ENCODE data around the gene AKR1A1.
"Not testable (repeated sequence)": the region's sequence is repeated elsewhere in the genome, so short reads cannot be mapped to it uniquely, and the experiment has no call there.

Gene AKR1A1

DNA sequence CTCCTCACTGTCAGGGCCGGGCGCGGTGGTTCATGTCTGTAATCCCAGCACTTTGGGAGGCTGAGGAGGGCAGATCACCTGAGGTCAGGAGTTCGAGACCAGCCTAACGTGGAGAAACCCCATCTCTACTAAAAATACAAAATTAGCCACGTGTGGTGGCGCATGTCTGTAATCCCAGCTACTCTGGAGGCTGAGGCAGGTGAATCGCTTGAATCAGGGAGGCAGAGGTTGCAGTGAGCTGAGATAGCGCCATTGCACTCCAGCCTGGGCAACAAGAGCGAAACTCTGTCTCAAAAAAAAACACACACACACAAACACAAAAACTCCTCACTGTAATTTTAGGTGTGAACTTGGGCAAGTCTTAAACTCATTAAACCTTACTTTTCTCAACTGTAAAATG is 26.7 kb upstream of the AKR1A1 start:
- not testable (repeated sequence) for DNase-seq (ENCODE audit: low spot score)

DNA sequence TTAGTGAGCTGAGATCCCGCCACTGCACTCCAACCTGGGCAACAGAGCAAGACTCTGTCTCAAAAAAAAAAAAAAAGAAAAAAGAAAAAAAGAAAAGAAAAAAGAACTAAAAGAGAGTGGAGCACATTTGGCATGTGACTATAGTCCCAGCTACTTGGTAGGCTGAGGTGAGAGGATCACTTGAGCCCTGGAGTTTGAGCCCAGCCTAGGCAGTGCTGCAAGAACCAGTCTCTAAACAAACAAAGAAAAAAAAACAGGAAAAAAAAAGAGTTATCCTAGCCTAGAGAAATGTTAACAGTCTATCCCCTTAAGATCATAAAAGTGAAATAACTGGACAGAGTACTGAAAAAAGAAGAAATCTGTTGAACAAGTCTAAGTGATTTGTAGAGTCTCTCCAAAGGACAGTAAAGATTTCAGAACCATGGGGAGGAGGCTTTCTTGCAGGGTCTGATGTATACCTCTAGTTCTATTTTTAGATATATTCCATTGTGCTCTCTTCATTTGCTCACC is 24.4 kb upstream of the AKR1A1 start:
- no peak for DNase-seq (ENCODE audit: low spot score)

DNA sequence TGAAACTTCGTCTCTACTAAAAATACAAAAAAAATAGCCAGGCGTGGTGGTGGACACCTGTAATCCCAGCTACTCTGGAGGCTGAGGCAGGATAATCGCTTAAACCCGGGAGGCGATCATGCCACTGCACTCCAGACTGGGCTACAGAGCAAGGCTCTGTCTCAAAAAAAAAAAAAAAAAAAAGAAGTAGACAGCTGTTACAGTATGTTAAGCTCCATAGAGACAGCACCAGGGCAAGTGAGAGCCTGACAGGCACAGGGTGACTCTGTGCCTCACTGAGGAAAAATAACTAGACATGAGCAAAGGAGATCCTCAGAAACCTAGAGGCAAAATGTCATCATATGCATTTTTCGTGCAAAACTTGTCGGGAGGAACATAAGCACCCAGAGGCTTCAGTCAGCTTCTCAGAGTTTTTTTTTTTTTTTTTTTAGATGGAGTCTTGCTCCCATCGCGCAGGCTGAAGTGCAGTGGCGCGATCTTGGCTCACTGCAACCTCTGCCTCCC is 19.9 kb upstream of the AKR1A1 start:
- no peak for DNase-seq (ENCODE audit: low spot score)

DNA sequence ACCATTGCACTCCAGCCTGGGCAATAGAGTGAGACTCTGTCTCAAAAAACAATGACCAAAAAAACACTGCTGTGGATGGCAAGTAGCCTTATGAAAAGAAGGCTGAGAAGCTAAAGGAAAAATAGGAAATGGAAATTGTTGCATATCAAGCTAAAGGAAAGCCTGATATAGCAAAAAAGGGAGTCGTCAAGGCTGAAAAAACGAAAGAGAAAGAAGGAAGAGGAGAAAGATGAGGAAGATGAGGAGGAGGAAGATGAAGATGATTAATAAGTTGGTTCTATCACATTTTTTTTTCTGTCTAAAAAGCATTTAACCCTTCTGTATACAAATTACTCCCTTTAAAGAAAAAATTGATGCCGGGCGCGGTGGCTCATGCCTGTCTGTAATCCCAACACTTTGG is 18.8 kb upstream of the AKR1A1 start:
- DNase-seq (ENCODE audit: low spot score) = no peak

DNA sequence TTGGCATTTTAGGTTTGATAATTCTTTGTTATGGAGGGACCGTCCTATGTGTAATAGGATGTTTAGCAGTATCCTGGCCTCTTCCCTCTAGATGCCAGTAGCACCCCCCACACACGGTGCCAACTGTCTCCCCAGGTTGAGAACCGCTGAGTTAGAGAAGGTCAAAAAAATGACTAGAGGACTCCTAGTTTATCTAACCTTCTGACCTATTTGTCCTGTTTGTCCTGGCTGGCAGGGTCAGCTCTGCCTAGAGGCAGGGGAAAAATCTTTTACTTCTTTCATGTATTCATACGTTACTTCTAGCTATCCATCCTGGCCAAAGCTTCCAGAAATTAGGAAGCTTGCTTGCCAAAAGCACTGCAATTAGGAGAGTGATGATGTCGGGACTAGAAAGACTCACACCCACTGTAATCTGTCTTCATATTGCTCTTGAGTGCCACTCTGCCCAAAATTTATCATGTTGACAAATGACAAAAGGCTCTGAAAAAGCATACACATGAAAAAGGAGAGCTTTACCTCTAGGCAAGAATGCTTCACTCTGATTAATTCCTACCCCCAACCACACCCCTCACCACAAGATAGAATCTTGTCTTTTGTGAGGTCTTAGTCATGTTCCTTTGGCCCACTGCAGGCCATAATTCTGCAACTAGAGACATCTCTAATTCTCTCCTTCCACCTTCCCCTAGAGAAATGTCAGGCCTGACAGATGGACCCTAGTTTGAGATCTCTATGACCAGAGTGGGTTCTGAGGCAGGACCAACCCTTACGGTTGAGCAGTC is 14.4 kb upstream of the AKR1A1 start:
- DNase-seq (ENCODE audit: low spot score) = no peak

DNA sequence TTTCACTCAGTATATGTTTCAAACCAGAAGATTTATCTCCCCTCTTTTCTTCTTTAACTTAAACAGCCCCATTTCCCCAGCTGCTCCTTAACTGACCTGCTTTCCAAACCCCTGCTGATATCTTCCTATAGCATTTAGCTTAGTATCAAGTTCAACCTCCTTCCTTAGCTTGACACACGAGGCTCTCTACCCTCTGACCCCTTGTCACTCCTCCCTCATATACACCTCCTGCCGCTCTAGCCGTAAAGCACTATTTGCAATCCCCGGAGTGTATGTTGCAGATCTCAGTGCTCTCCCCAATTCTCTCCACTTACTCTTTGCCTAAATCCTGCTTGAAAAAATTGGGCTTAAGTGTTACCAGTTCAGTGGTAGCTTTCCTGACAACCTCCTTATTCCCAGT is 13.7 kb upstream of the AKR1A1 start:
- DNase-seq (ENCODE audit: low spot score) = no peak

DNA sequence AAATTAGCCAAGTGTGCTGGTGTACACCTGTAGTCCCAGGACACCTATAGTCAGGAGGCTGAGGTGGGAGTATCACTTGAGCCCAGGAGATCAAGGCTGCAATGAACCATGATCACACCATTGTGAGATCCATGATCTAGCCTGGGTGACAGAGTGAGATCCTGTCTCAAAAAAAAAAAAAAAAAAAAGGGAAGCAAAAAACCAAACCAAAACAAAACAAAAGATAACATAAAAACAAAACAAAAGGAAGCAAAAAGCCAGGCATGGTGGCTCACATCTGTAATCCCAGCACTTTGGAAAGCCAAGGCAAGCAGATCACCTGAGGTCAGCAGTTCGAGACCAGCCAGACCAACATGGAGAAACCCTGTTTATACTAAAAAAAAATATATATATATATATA is 9.4 kb upstream of the AKR1A1 start:
- no peak for DNase-seq (ENCODE audit: low spot score)

DNA sequence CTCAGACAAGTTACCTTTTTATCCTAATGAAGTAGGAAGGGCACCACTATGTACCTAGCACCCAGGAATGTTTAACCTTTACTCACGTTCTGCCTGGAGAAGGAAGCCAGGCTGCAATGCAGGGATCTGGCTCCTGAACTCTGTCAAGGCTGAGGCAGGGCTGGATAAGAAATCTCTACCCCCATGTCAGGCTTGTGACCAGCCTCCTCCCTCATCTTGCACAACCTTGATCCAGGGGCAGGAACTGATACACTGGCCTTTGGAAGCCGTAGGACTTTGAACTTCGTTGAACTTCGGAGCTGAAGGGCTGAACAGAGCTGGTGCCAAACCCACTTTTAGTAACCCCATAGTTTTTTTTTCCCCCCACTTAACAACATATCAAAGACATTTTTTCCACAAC is 8.0 kb upstream of the AKR1A1 start:
- no peak for DNase-seq (ENCODE audit: low spot score)

DNA sequence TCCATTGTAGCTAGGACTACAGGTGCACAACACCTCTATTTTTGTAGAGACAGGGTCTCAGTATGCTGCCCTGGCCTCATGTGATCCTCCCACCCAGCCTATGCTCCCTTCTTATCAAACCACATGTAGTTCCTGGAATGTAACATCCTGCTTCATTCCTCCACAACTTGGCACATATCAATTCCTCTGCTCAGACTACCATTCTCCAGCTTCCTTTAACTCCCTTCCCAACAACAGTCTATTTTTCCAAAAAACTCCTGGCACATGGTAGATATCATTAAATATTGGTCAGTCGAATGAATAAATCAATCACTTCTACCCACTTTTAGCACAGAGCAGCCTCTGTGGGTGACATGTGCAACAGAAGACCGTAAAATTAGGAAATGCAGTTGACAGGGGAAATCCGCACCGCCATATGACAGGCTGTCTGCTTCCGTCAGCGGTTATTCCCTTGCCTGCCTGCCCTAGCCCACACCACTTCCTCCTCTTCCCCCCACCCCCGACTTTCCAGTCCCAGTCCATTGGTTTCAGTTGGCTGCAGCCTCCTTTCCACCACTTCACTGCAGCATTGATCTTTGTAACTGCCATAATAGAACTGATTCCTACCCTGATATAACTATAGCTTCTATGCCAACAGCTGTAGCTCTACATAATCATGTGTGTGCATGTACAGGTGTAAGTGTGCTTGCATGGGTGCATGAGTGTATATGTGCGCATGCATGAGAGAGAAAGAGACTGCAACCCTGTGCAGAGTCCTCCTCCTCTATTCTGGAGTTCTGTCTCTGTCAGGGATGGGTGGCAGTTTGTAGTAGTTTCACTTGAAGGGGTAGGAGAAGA is 6.8 kb upstream of the AKR1A1 start:
- DNase-seq (ENCODE audit: low spot score) = no peak

DNA sequence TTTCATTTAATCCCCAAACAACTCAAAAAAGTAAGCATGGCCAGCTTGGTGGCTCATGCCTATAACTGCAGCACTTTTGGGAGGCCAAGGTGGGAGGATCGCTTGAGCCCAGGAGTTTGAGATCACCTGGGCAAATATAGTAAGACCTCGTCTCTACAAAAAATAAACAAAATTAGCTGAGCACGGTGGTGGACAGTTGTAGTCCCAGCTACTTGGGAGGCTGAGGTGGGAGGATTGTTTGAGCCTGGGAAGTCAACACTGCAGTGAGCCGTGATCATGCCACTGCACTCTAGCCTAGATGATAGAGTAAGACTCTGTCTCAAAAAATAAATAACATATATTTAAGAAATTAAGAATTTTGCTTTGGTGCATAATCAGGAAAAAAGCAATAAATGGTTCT is 6.1 kb upstream of the AKR1A1 start:
- no peak for DNase-seq (ENCODE audit: low spot score)

DNA sequence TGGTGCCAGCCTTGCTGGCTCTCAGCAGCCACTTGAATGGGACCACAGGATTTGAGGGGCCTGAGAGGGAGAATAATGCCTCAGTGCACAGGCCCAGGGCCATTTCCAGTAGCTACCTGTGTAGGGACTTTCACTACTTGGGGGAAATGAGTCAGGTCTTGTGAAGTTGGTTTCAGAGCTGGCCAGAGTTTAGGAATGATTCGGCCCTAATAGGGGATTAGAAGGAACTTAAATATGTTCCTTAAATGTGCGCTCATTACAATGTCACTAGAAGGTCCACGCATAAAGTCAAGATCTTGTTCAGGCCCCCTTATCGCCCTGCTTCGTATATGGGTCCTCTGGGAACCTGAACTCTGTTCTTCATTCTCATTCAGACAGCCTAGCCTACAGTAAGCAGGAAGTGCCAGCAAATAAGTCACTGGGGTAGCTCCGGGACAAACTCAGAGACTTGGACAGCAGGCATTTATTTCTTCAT is 5.6 kb upstream of the AKR1A1 start:
- DNase-seq (ENCODE audit: low spot score) = no peak

DNA sequence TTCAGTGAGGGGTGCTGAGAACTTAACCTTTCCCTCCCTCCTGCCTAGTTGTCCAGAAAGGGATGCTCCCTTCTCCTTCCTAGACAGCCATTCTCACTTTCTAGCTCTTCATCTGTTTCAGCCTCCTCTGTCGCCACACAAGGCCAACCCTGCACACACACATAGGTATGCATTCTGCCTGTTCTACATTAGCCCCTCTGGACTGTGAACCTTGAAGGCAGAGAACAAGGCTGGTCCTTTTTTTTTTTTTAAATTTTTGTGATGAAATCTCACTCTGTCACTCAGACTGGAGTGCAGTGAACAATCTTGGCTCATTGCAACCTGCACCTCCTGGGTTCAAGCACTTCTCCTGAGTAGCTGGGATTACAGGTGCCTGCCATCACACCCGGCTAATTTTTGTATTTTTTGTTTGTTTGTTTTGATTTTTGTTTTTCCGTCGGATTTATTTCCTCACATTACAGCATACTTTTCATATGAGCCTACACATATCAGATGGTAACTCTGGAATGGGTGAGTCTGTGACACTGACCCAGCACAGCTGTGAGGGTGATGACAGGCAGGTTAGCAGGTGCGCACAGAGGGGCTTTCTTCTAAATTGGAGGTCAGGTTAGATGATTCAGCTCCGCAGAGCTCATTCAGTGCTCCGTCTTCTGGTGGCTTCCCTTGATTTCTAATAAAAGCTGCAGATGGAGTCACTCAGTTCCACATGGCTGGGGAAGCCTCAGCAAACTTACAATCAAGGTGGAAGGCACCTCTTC is 4.9 kb upstream of the AKR1A1 start:
- no peak for DNase-seq (ENCODE audit: low spot score)

DNA sequence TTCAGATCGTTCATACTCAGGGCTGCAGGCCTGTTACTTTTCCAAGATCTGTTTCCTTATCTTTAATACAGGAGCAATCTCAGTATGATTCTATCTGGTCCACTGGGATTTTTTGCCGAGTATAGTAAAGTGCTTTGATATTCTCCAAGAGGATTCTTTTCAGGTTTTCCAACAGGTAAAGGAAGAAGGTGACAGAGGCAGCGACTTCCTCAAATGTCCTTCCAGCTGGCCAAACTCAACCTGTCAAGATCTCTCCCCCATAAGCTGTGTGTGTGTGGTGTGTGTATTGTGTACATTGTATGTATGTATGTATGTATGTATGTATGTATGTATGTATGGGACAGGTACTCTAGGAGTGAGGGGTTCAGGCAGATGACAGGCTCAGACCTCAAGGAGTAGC is 1.1 kb downstream of the AKR1A1 start:
- no peak for DNase-seq (ENCODE audit: low spot score)

DNA sequence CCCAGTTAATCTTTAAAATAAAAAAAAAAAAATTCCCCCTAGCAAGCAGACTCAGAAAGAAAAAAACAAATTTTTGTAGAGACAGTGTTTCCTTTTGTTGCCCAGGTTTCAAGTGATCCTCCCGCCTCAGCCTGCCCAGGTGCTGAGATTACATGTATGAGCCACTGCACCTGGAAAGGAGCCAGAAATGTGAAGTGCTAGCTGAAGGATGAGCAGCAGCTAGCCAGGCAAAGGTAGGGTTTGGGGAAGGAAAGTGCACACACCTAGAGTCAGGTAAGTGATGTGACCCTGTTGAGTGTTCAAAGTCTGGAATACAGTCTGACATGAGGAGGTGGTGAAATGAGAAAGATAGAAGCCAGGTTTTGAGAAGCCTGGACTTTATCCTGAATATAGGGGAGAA is 1.7 kb downstream of the AKR1A1 start:
- no peak for DNase-seq (ENCODE audit: low spot score)

DNA sequence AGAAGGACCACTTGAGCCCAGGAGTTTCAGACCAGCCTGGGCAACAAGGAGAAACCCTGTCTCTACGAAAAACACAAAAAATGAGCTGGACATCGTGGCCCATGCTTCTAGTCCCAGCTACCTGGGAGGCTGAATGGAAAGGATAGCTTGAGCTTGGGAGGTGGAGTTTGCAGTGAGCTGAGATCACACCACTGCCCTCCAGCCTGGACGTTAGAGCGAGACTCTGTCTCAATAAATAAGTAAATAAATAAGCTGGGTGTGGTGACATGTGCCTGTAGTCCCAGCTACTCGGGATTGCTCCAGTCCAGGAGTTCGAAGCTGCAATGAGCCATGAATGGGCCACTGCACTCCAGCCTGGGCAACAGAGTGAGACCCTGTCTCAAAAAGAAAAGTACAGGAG is 3.6 kb downstream of the AKR1A1 start:
- DNase-seq (ENCODE audit: low spot score) = no peak

DNA sequence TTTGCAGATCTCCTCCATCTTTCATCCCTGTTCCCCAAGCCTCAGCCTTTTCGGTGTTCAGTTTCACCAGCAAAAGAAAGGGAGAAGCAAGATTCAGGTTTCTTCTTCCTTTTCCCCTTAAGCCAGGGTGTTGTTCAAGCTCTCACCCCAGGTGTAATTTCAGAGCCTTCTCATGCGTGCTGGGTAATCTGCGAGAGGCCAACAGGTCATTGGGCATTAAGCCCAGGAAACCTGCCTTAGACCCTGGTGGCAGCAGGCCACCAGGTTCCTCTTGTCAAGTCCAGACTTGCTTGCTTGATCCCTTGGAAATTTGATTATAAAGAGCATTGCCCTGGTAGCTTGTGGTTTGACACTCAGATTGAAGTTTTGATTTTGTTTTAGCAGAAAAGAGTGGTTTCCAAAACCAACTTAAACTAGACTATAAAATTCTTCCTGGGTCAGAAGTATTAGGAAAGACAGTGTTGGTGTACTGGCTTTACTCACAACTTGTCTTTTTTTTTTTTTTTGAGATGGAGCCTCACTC is 6.9 kb downstream of the AKR1A1 start:
- no peak for DNase-seq (ENCODE audit: low spot score)

DNA sequence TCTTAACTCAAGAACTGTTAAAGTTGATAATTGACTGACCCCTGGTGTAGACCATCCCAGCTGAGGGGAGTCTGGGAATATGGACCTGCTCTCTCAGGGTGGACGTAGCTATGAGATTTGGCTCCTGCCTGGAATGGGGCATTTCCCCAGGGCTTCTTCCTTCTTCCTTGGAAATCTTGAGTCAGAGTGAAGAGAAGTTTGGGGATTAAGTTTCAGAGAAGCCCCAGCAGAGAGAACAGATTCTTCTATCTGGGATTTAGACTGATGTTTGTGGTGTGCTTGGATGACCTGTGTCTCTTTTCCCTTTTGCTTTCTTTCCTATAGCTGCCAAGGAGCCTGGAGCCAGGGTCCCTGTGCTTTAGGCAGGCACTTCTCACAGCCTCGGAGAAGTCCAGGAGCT is 13.2 kb downstream of the AKR1A1 start:
- DNase-seq (ENCODE audit: low spot score) = no peak

DNA sequence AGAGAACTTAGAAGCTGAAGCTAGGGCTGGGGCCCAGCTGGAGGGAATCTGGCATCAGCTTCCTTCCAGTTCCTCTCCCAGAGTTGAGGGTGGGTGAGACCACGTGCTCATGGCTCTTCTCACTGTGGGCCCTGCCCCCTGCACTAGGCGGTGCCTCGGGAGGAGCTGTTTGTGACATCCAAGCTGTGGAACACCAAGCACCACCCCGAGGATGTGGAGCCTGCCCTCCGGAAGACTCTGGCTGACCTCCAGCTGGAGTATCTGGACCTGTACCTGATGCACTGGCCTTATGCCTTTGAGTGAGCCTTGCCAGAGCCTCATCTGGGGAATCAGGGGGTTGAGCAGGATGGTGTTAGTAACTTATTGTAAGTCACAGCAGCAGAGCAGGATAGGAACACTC is 16.1 kb downstream of the AKR1A1 start:
- no peak for DNase-seq (ENCODE audit: low spot score)

DNA sequence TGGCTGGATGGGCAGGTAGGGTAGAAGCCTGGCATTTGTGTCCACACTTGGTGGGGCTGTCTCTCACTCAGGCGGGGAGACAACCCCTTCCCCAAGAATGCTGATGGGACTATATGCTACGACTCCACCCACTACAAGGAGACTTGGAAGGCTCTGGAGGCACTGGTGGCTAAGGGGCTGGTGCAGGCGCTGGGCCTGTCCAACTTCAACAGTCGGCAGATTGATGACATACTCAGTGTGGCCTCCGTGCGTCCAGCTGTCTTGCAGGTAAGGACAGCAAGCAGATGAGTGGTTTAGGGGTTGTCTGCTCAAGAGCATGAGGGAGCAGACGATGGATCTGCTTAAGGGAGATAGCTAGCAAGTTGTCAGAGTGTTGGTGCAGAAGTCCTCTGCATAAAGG is 17.3 kb downstream of the AKR1A1 start:
- no peak for DNase-seq (ENCODE audit: low spot score)

DNA sequence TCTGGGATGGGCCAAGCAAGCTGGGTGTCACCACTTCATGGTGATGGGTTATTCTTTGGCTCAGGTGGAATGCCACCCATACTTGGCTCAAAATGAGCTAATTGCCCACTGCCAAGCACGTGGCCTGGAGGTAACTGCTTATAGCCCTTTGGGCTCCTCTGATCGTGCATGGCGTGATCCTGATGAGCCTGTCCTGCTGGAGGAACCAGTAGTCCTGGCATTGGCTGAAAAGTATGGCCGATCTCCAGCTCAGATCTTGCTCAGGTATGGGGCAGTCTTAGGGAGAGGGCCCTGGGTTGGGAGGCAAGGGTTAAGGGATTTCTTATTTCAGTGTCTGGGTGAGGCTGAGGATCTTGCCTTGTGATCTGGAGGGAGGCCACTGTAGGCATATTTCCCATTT is 17.8 kb downstream of the AKR1A1 start:
- DNase-seq (ENCODE audit: low spot score) = no peak

DNA sequence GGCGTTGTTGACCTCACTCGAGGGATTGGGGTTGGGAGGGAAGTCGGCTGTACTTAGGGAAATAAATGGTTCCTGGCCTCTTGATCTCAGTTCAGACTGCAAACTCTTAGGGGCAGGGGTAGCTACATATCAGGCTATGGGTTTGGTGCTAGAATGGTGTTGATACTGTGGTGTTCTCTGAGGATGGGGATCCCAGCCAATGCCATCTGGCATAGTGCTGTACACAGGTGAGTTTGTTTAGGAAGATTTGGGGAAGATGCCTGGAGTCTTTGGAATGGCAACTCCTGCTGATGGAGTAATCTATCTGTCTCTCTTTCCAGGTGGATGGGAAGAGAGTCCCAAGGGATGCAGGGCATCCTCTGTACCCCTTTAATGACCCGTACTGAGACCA is 18.9 kb downstream of the AKR1A1 start:
- no peak for DNase-seq (ENCODE audit: low spot score)

DNA sequence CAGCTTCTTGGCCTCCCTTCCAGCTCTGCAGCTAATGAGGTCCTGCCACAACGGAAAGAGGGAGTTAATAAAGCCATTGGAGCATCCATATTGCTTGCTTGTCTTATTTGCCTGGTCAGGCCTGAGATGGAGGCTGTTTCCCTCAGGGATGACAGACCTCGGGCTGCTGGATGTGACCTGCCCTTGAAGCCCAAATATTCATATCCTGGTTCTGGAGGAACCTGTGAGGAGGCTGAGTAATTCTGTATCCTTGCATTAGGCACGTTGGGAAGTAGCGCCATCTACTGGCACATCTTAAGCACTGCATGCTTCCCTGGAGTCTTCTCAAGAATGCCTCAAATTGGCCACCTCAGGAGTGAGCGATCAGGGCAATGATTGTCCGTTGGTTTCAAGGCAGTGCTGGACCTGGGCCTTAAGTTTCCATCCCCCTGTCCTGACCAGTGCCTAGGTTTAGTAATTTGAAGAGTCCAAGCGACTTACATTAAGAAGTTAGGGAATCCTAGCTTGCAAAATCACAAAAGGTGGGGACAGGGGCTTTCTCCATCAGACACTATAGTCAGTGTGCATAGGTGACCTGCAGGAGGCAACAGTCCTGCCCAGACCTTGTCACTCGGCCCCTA is 19.4 kb downstream of the AKR1A1 start:
- peak; percentile 74 for DNase-seq (ENCODE audit: low spot score)
